ENCODE measurements around the gene ESRRA. TPM values are rescaled to one million over a fixed set of nuclear protein-coding genes. Genes with fewer than 3 reads are reported as not detected.

The ESRRA gene
- total and polyA plus RNA-seq, 2 of the 13 experiments (the other 11 are each of a cell fraction or from before 2014, with no cell fraction given): 18.1 to 36.3 TPM

GRCh38 chr11:64258946-64259532 lies 46.3 kb upstream of the ESRRA start (continued):
- TF ChIP-seq ZHX2 (IDR thresholded peaks at IDR 0.05; ENCODE audit: low read depth) (no peak), ZHX2 (CRISPR knock-in tag; IDR thresholded peaks at IDR 0.05; ENCODE audit: borderline replicate concordance) (no peak)

DNA sequence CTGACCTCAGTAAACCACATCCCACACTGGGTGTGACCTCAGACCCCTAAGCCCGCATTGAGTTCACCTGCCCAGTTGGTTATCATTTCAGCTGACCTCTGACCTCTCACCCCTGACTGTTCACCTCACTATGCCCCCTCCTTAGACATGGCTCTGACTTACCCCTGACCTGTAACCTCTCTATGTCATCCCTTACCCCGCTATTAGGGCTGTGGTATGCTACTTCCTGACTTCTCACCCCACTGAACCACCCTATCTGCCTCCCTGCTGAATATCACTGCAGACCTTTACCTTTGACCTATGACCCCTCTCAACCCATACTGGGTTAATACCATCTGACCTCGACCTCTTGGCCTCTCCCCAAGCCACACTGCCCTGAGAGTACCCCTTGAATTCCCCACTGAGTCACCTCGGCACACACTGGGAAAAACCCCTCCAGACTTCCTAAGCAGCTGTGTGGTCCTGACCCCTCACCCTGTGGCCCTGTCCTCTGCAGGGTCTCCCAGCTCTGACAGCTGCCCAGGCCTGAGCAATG lies 45.7 kb upstream of the ESRRA start:
- BruUV-seq (replicated peaks): no TSS peak
- no peaks in the 10 kb centered on the region for H3K9me3 ChIP-seq (ENCODE audit: low read length)
- no peak overlapping the region for H3K4me2 ChIP-seq (ENCODE audit: low read depth, low read length)
- no peak for FAIRE-seq
- ChIA-PET POLR2A (interaction anchor here (2.6 kb wide), 1 partner anchor 10 kb away, joined by 10 read pairs; no protein-coding TSS in a partner anchor), CTCF (ENCODE audit: low intra/inter-chr PET ratio, low total read pairs) (no interaction called here)
- TF ChIP-seq MIER3 (CRISPR knock-in tag; IDR thresholded peaks at IDR 0.05; ENCODE audit: borderline replicate concordance) (no peak), NR2F6 (IDR thresholded peaks at IDR 0.05) (peak; percentile 54; the same call in 1 of the 2 replicates), NR2F6 (CRISPR knock-in tag; IDR thresholded peaks at IDR 0.05) (no peak), ATF7-NPFF (CRISPR knock-in tag; IDR thresholded peaks at IDR 0.05; ENCODE audit: low read depth) (no peak), MEIS2 (CRISPR knock-in tag; IDR thresholded peaks at IDR 0.05) (no peak), NR2C2 (CRISPR knock-in tag; IDR thresholded peaks at IDR 0.05; ENCODE audit: borderline replicate concordance) (peak; percentile 46; the same call in 1 of the 2 replicates)
- H3K4me1 ChIP-seq (ENCODE audit: insufficient read depth, low read length): no peaks in the 10 kb centered on the region
- H3K27ac ChIP-seq (ENCODE audit: extremely low read length, insufficient read depth, low read length): no peak overlapping the region
- 88% methylated on average over 4 of the region's 4 CpGs for WGBS (ENCODE audit: low lambda C conversion rate)
- H3K9ac ChIP-seq (ENCODE audit: insufficient read depth, low read depth, low read length): no peak overlapping the region
- DNase-seq (ENCODE audit: low spot score): no peak
- H2AFZ ChIP-seq (ENCODE audit: low read length): no peak overlapping the region
- H3K27me3 ChIP-seq (ENCODE audit: control insufficient read depth in 1 of 2, insufficient read depth in 2 of 2, low read length in 2 of 2): no peaks in the 10 kb centered on the region
- H3K79me2 ChIP-seq (ENCODE audit: insufficient read depth, low read length): no peaks in the 10 kb centered on the region
- H4K20me1 ChIP-seq (ENCODE audit: insufficient read depth, low read length): no peaks in the 10 kb centered on the region
- ATAC-seq: no peak
- in situ Hi-C loops (cut with HindIII; ENCODE audit: extremely low pct_ligation_motif_present, low pct_unique_long_range_greater_than_20kb) (no loop called here), intact Hi-C loops (cut with micrococcal nuclease; ENCODE audit: unreplicated experiment) (no loop called here)
- peaks cover 14 to 45% of the 10 kb centered on the region in 2 experiments; a peak in 4 of 5 replicates for H3K36me3 ChIP-seq (replicated peaks in 1 of 2; ENCODE audit: control insufficient read depth in 1 of 2, insufficient read depth in 2 of 2, low read length in 2 of 2)
- no peak overlapping the region for H3K4me3 ChIP-seq (replicated peaks in 1 of 3; ENCODE audit: insufficient read depth in 1 of 3, low read depth in 2 of 3, low read length in 3 of 3)
